ENCODE data around the gene TEX264.

TEX264 gene

GRCh38 chr3:51686512-51687215 is 15.6 kb downstream of the TEX264 start:
- DNase-seq (ENCODE audit: extremely low read depth, low read depth) = no peak
- no peak for TF ChIP-seq CTCF (IDR thresholded peaks at IDR 0.05; ENCODE audit: low read depth, low read length)

- no peak for TF ChIP-seq CTCF (IDR thresholded peaks at IDR 0.05; ENCODE audit: low read depth, low read length)
- DNase-seq (ENCODE audit: extremely low read depth, low read depth) = no peak
These were observed 16.6 kb downstream of the TEX264 start for GRCh38 chr3:51687431-51688205.

- DNase-seq (ENCODE audit: extremely low read depth, low read depth) = no peak
- TF ChIP-seq CTCF (IDR thresholded peaks at IDR 0.05; ENCODE audit: low read depth, low read length) = no peak
These were observed 17.2 kb downstream of the TEX264 start for GRCh38 chr3:51688206-51688600.

- TF ChIP-seq CTCF (IDR thresholded peaks at IDR 0.05; ENCODE audit: low read depth, low read length) = no peak
- DNase-seq (ENCODE audit: extremely low read depth, low read depth) = no peak
These were observed 20.0 kb downstream of the TEX264 start for GRCh38 chr3:51691021-51691420.

- DNase-seq (ENCODE audit: extremely low read depth, low read depth) = no peak
- TF ChIP-seq CTCF (IDR thresholded peaks at IDR 0.05; ENCODE audit: low read depth, low read length) = no peak
These were observed 20.9 kb downstream of the TEX264 start for GRCh38 chr3:51691949-51692348.

- TF ChIP-seq CTCF (IDR thresholded peaks at IDR 0.05; ENCODE audit: low read depth, low read length) = no peak
- no peak for DNase-seq (ENCODE audit: extremely low read depth, low read depth)
These were observed 21.9 kb downstream of the TEX264 start for GRCh38 chr3:51692980-51693395.

GRCh38 chr3:51696954-51697353 is 25.9 kb downstream of the TEX264 start:
- DNase-seq (ENCODE audit: extremely low read depth, low read depth) = no peak
- TF ChIP-seq CTCF (IDR thresholded peaks at IDR 0.05; ENCODE audit: low read depth, low read length) = no peak
